TTC549 (cell line): ENCODE measurements around the gene ATF6.
A peak's percentile ranks its signal among the peaks of the same experiment; 100 is the strongest.

Experiments
- FAIRE-seq: peaks from 2 replicates; lab custom pipeline; 2012; peaks lifted over from hg19 to GRCh38; lab: Jason Lieb, UNC

The ATF6 gene

GRCh38 chr1:161834967-161835550 is 68.9 kb downstream of the ATF6 start:
- peak; percentile 13 for FAIRE-seq

- no peak for FAIRE-seq
Observed at GRCh38 chr1:161836018-161836417, 69.9 kb downstream of the ATF6 start.

GRCh38 chr1:161838362-161838761 is 72.2 kb downstream of the ATF6 start:
- FAIRE-seq, result no peak

GRCh38 chr1:161838885-161839284 is 72.8 kb downstream of the ATF6 start:
- FAIRE-seq, result no peak

- no peak for FAIRE-seq
Observed at GRCh38 chr1:161839591-161839990, 73.5 kb downstream of the ATF6 start.

GRCh38 chr1:161840363-161840762 is 74.2 kb downstream of the ATF6 start:
- no peak for FAIRE-seq

- FAIRE-seq, result no peak
Observed at GRCh38 chr1:161843156-161843555, 77.0 kb downstream of the ATF6 start.

- no peak for FAIRE-seq
Observed at GRCh38 chr1:161844696-161845095, 78.6 kb downstream of the ATF6 start.

- FAIRE-seq, result peak; percentile 5
Observed at GRCh38 chr1:161848676-161849075, 82.6 kb downstream of the ATF6 start.

GRCh38 chr1:161849518-161849917 is 83.4 kb downstream of the ATF6 start:
- no peak for FAIRE-seq

GRCh38 chr1:161855260-161855659 is 89.1 kb downstream of the ATF6 start:
- FAIRE-seq, result no peak

- peak; percentile 85 for FAIRE-seq
Observed at GRCh38 chr1:161858271-161858670, 92.2 kb downstream of the ATF6 start.

- peak; percentile 81 for FAIRE-seq
Observed at GRCh38 chr1:161863549-161863948, 97.4 kb downstream of the ATF6 start.

- FAIRE-seq, result peak; percentile 95
Observed at GRCh38 chr1:161864577-161864976, 98.5 kb downstream of the ATF6 start.

- FAIRE-seq, result no peak
Observed at GRCh38 chr1:161866241-161866640, 100.1 kb downstream of the ATF6 start.

GRCh38 chr1:161868832-161869231 is 102.7 kb downstream of the ATF6 start:
- no peak for FAIRE-seq

- no peak for FAIRE-seq
Observed at GRCh38 chr1:161869291-161869690, 103.2 kb downstream of the ATF6 start.

- FAIRE-seq, result no peak
Observed at GRCh38 chr1:161872506-161872905, 106.4 kb downstream of the ATF6 start.

- FAIRE-seq, result no peak
Observed at GRCh38 chr1:161879261-161879660, 113.1 kb downstream of the ATF6 start.

- peak; percentile 92 for FAIRE-seq
Observed at GRCh38 chr1:161884475-161884874, 118.4 kb downstream of the ATF6 start.

GRCh38 chr1:161885003-161885402 is 118.9 kb downstream of the ATF6 start:
- FAIRE-seq, result no peak

GRCh38 chr1:161885759-161886158 is 119.6 kb downstream of the ATF6 start:
- no peak for FAIRE-seq

GRCh38 chr1:161886589-161886988 is 120.5 kb downstream of the ATF6 start:
- no peak for FAIRE-seq

- FAIRE-seq, result peak; percentile 75
Observed at GRCh38 chr1:161887730-161888287, 121.7 kb downstream of the ATF6 start.

GRCh38 chr1:161890574-161890973 is 124.5 kb downstream of the ATF6 start:
- no peak for FAIRE-seq
